EL (cell line): ENCODE results near the gene RNF207.

Source experiments
- DNase-seq: peaks from one replicate; pipeline ENCODE4 v3.0.0-alpha.2; 2016

RNF207 gene

DNA sequence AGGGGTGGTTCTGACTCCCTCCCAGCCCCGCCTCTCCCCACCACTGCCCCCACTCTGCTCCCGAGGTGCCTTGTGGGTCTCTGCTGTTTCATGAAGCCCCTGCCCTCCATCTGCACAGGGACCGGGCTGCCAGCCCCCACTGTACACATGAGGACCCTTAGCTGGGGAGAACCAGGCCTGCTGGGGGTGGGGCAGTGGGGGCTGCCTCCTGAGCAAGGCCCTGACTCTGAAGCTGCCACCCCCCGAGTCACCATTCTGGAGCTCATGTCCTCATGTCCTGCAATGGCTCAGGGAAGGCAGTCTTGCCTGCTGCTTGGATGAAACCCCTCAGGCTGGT lies 46.4 kb downstream of the RNF207 start:
- no peak for DNase-seq

- DNase-seq = no peak
Observed at GRCh38 chr1:6253380-6253779, 47.5 kb downstream of the RNF207 start.

GRCh38 chr1:6254691-6255090 lies 48.8 kb downstream of the RNF207 start:
- no peak for DNase-seq

DNA sequence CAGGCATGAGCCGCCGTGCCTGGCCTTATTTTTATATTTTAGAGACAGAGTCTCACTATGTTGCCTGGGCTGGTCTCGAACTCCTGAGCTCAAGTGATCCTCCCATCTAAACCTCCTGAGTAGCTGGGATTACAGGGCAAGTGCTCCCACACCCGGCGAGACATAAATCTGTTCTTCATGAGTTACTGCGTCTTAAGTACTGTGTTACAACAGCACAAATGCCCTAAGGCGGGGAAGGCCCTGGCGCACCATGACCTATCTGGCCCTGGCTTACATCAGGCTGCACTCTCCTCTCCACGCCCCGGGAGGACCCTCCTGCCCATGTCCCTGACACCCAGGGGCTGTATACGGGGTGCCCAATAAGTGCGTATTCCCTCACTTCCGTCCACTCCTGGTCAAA lies 50.7 kb downstream of the RNF207 start:
- no peak for DNase-seq

DNA sequence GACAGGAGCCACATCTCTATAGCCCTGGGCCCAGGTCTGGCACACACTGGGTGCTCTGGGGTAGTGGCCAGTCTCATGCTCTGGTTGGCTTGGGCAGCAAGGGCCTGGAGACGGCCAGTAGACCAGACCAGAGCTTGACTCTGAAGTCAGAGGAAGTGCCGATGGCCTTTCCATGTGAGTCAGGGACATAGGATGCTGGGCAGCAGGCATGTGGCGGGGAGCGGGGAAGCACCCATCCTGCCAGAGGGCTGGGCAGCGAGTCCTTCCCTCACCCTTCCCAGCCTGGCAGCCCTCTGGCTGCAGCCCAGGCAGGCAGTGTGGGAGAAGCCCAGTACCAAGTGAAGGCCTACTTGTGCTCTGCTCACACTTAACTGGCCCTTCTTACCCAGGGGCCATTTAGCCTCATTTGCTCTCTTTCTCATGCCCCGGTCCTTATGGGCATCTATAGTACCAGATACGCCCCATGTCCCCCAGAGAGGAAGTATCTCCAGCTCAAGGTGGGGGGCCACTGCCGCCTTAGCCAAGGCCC lies 51.7 kb downstream of the RNF207 start:
- DNase-seq = peak; percentile 54

- DNase-seq = no peak
Observed at GRCh38 chr1:6258675-6259074, 52.8 kb downstream of the RNF207 start.

- peak; percentile 85 for DNase-seq
Observed at GRCh38 chr1:6259491-6260362, 53.8 kb downstream of the RNF207 start.

DNA sequence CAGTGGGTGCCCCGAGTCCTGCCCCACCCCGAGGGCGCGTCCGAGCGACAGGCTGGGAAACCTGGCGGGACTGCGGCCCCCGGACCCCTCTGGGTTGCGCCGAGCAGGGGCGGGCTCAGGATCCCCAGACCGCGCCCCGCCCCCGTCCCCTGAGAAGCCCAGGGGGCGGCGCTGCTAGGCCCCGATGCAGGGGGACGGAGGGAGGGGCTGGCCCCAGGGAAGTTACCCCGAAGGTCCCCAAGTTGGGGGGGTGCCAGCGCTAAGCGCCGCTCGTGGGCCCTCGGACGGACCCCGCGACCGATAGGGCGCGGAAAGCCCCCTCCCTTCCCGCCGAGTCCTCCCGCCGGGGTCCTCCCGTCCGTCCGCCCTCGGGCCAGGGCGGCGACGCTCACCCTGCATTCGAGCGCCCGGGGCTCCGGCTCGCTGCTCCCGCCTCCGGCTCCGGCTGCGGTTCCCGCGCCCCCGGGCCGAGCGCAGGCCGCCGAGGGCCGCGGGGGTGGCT lies 54.6 kb downstream of the RNF207 start:
- DNase-seq = peak; percentile 45

- peak; percentile 46 for DNase-seq
Observed at GRCh38 chr1:6260961-6261614, 55.2 kb downstream of the RNF207 start, which contains the start of gene GPR153. GPR153 (minus strand) TSS chr1:6261098; CDS start chr1:6254905, 6,193 bp downstream.

GRCh38 chr1:6261615-6261995 lies 55.7 kb downstream of the RNF207 start:
- no peak for DNase-seq

DNA sequence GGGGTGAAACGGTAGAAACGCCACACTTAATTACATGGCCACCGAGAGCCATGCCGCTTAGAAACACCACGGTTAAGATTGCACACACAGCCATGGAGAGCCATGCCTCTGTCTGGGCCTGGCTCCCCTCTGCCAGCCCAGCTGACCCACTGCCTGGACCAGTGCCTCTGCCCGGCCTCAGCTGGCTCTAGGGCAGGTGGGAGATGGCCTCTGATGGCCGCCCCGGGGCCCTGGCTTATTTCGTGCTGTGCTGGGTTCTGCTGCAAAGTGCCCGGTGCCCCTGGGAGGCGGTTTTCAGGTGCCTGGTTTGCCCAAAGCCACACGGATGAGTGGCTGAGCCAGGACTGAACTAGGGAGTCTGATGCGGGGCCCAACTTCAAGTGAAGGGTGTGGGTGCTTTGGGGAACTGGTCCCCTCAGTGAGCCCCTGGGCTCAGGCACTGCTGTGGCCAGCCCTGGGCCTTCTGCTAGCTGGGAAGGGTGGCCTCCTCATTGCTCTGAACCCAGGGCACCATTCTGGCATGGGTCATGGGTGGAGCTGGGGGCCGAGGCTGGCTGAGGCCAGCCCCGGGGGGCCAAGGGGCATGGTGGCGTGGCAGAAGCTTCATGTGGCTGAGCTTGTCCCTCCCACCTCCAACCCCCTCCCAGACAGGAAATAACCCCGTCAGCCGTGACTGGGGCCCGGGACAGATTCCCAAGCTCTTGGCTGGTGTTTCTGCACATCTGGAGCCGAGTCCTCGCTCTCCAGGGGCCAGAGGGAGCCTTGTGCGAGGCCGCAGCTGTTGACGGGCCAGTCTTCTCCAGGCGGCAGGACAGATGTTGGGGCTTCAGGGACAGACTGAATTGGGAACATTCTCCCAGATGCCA lies 56.9 kb downstream of the RNF207 start:
- no peak for DNase-seq

DNA sequence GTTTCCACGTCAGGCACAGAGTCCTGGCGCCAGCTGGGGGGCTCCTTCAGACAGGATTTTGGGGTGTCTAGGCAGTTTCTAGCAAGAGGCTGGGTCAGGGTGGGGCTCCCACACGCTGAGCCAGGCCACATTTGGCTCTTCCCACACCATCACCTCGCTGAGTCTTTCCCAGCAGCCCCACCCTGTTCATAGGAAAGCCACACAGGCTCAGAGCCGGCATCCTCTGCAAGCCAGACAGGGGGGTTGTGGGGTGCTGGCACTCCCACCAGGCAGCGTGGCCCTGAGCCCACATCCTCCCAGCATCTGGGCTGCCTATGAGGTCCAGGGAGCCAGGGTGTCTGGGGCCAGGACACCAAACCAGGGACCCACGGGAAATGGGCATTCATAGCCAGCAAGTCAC lies 57.8 kb downstream of the RNF207 start:
- no peak for DNase-seq

DNA sequence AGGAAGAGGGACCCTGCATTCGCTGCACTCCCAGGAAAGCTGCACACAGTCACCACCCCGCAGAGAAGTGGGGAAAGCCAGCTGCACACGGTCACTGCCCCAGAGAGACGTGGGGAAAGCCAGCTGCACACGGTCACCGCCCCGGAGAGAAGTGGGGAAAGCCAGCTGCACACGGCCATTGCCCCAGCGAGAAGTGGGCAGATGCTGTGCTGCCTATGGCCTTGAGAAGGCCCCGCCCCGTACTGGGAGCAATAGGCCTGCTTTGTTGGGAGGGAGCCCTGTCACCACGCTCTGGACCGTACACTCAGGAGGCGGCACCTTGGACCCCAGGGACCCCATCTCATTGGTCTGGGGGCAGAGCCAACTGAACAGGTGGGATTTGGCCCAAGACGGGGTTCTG lies 59.2 kb downstream of the RNF207 start:
- no peak for DNase-seq

- DNase-seq = no peak
Observed at GRCh38 chr1:6266641-6267040, 60.7 kb downstream of the RNF207 start.

DNA sequence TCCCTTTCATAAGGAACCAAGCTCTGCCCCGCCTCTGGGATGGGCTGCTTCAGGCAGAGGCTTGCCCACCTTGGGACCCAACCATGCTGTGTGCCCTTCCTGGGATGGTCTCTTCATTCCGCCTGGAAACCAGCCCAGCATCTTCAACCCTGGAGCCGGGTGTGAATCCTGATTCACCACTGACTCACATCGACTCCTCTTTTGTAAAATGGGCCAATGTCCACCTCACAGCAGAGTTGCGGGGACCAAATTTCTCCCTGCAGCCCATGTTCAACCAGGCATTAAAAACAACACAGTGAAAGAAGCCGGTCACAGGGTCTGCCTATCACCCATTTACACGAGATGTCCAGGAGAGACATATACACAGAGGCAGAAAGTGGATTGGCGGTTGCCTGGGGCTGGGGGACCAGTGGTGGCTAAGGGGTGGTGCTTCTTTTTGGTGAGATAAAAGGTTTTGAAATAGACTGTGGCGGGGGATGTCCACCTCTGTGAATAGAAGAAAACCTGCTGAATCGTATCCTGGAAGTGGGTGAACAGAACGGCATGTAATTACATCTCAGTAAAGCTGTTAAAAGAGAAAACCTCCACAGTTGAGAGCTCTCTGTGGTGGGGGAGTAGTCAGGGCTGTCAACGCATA lies 61.9 kb downstream of the RNF207 start:
- DNase-seq = peak; percentile 30

- DNase-seq = no peak
Observed at GRCh38 chr1:6268415-6268814, 62.5 kb downstream of the RNF207 start.

DNA sequence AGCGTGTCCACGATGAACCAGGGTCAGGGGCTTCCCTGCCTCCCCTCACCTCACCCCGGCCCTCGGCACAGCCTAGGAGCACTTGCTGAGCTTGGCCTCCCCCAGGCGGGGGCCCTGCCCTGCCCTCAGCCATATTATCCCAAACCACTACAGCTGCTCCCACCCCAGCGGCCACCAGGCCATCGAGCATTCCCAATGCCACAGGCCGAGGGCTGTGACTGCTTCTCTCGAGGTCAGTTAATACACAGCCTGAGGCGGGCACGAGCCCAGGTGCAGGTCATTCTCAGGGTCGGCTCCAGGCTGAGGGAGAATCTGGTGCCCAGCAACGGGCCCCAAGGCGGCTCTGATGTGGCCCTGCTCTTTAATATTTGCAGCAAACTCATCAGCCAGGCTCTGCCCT lies 63.4 kb downstream of the RNF207 start:
- no peak for DNase-seq

DNA sequence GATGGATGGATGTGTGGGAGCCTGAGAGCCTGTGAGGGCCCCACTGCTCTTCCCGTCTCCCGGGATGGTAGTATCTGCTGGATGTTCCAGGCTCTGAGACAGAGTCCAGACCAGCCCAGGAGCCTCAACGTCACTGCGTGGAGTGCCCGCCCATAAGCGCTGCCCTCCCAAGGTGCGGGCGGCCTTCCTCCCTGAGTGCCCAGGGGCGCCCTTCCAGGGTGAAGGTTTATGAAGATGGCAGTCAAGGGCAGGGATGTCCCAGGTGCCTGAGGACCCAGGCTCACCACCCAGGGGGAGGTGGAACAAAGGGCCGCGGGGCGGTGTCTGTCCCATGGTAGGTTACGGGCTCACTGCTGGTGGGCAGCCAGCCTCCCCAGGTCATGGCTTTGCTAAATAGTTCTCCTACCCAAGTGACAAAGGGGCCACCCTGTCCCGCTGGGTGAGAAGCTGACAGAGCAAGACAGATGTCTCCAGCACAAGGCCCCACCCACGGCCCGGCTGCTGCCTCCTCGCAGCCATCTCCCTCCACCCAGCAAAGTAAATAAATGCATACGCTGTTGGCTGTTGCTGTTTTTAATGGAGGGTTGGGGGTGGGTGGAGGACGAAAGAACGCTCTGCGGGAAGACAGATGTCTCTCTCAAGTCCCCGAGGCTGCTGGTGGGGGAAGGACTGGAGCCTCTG lies 63.9 kb downstream of the RNF207 start:
- DNase-seq = no peak

- DNase-seq = no peak
Observed at GRCh38 chr1:6270401-6270800, 64.5 kb downstream of the RNF207 start.
